Fibroblast of mammary gland (primary cell): Measurements from ENCODE around the gene GBA2.
A peak's percentile ranks its signal among the peaks of the same experiment; 100 is the strongest.

ENCODE experiments used
- DNase-seq: peaks from one replicate; pipeline ENCODE4 v3.0.0-alpha.2; 2010; ENCODE audit warnings: low read depth
- H3K4me3 ChIP-seq: 2 replicates; pipeline ENCODE4 v1.5.1; 2011; ENCODE audit warnings: low read depth, mild to moderate bottlenecking, low read length, moderate library complexity; ENCODE audit not compliant: control insufficient read depth
- CTCF ChIP-seq: conservative IDR thresholded peaks from 2 replicates; pipeline ENCODE4 v1.5.1; 2011; ENCODE audit warnings: low read depth, low read length, inconsistent platforms; ENCODE audit not compliant: control insufficient read depth, insufficient read depth

GBA2 gene

GRCh38 chr9:35750256-35750531, 1.2 kb upstream of the GBA2 start:
- TF ChIP-seq CTCF: no peak
- no peak for DNase-seq
- H3K4me3 ChIP-seq: no peak overlapping the region

- no peak for TF ChIP-seq CTCF
- DNase-seq: no peak
- peak overlapping the region; percentile 83 for H3K4me3 ChIP-seq
Measured at GRCh38 chr9:35749515-35750255, 657 bp upstream of the GBA2 start.

GRCh38 chr9:35748242-35748857, 678 bp downstream of the GBA2 start:
- peak overlapping the region; percentile 83 for H3K4me3 ChIP-seq
- TF ChIP-seq CTCF: no peak
- no peak for DNase-seq

- TF ChIP-seq CTCF: no peak
- DNase-seq: no peak
- peak overlapping the region; percentile 83 for H3K4me3 ChIP-seq
Measured at GRCh38 chr9:35746583-35746982, 2.4 kb downstream of the GBA2 start.

GRCh38 chr9:35745569-35745968, 3.5 kb downstream of the GBA2 start:
- H3K4me3 ChIP-seq: no peak overlapping the region

GRCh38 chr9:35743880-35744518, 5.0 kb downstream of the GBA2 start:
- no peak overlapping the region for H3K4me3 ChIP-seq
- TF ChIP-seq CTCF: no peak
- no peak for DNase-seq

More at GRCh38 chr9:35745569-35745968, 3.5 kb downstream of the GBA2 start:
- no peak for TF ChIP-seq CTCF
- no peak for DNase-seq
